SK-N-SH (cell line): ENCODE results near the gene AGT. TPM values are rescaled to one million over a fixed set of nuclear protein-coding genes. Genes with fewer than 3 reads are reported as not detected.

Experiments
- CTCF ChIA-PET: fragments of 300-600, 350-600 bp; formaldehyde crosslinking; extraction: SDS; loops from one replicate; lab custom pipeline; 2021; lab: Yijun Ruan, JAX
- POLR2A ChIA-PET: fragments of 350-600 bp; sonication (Branson Sonifier 250); formaldehyde crosslinking; extraction: SDS; loops from one replicate; lab custom pipeline; 2020; ENCODE audit warnings: antibody characterized with exemption, inconsistent platforms; lab: Yijun Ruan, JAX
- DNase-seq: peaks from one replicate; pipeline ENCODE4 v3.0.0; 2012
- H2AFZ ChIP-seq: fragments of 200-600 bp; sonication (generic); 2 replicates; pipeline ENCODE4 v1.8.1; 2016; ENCODE audit warnings: antibody characterized with exemption, mild to moderate bottlenecking, low read depth
- H3F3A ChIP-seq: fragments of 200-600 bp; sonication (generic); replicated peaks from 2 replicates; pipeline ENCODE3; 2016; ENCODE audit warnings: antibody characterized with exemption, mild to moderate bottlenecking; ENCODE audit not compliant: insufficient read depth
- H3K27ac ChIP-seq, 2 experiments: fragments of 200-500 bp in 1 of 2; fragments of 200-600 bp in 1 of 2; sonication (Bioruptor generic) in 1 of 2; sonication (generic), shearing (Covaris generic) in 1 of 2; 2 replicates each; pipeline versions ENCODE4 v1.5.1 to v1.6.1; 2014 to 2016; ENCODE audit warnings: low read depth in 2 of 2, inconsistent platforms in 1 of 2, low read length in 1 of 2, mild to moderate bottlenecking in 1 of 2, mixed read lengths in 1 of 2
- H3K27me3 ChIP-seq: fragments of 200-600 bp; sonication (generic), shearing (Covaris generic); 2 replicates; pipeline ENCODE4 v1.6.1; 2016; ENCODE audit warnings: mixed run types; ENCODE audit not compliant: insufficient read depth
- H3K36me3 ChIP-seq, 2 experiments: fragments of 200-500 bp in 1 of 2; fragments of 200-600 bp in 1 of 2; sonication (Bioruptor generic) in 1 of 2; sonication (generic) in 1 of 2; replicated peaks in 1 of 2; 2 replicates each; pipeline versions ENCODE3 to v1.5.1; 2014 to 2016; ENCODE audit warnings: low read length in 1 of 2, mild to moderate bottlenecking in 1 of 2; ENCODE audit not compliant: insufficient read depth in 2 of 2, control insufficient read depth in 1 of 2
- H3K4me1 ChIP-seq, 2 experiments: fragments of 200-500 bp in 1 of 2; fragments of 200-600 bp in 1 of 2; sonication (Bioruptor generic) in 1 of 2; sonication (generic), shearing (Covaris generic) in 1 of 2; 2 replicates each; pipeline versions ENCODE4 v1.5.1 to v1.6.1; 2014 to 2016; ENCODE audit warnings: low read depth in 1 of 2, low read length in 1 of 2, mixed run types in 1 of 2; ENCODE audit not compliant: insufficient read depth in 2 of 2, control insufficient read depth in 1 of 2
- H3K4me2 ChIP-seq: fragments of 200-600 bp; sonication (generic), shearing (Covaris generic); 2 replicates; pipeline ENCODE4 v1.6.1; 2017; ENCODE audit warnings: mixed run types
- H3K4me3 ChIP-seq, 2 experiments: fragments of 200-500 bp in 1 of 2; fragments of 200-600 bp in 1 of 2; sonication (Bioruptor generic) in 1 of 2; sonication (generic), shearing (Covaris generic) in 1 of 2; 2 replicates each; pipeline versions ENCODE4 v1.5.1 to v1.8.1; 2014 to 2016; ENCODE audit warnings: low read depth in 2 of 2, inconsistent platforms in 1 of 2, low read length in 1 of 2, mild to moderate bottlenecking in 1 of 2, mixed read lengths in 1 of 2, moderate library complexity in 1 of 2
- H3K79me2 ChIP-seq: fragments of 200-600 bp; sonication (generic); 2 replicates; pipeline ENCODE4 v1.8.1; 2017; ENCODE audit warnings: mild to moderate bottlenecking; ENCODE audit not compliant: insufficient read depth
- H3K9ac ChIP-seq: fragments of 200-600 bp; sonication (generic); 2 replicates; pipeline ENCODE4 v1.6.1; 2017; ENCODE audit warnings: mixed run types
- H3K9me2 ChIP-seq: fragments of 200-600 bp; sonication (generic); 2 replicates; pipeline ENCODE4 v1.6.1; 2017; ENCODE audit warnings: mixed run types
- H3K9me3 ChIP-seq: fragments of 200-600 bp; sonication (generic); 2 replicates; pipeline ENCODE4 v1.6.1; 2017; ENCODE audit warnings: mixed run types, mild to moderate bottlenecking, moderate library complexity
- H4K20me1 ChIP-seq: fragments of 200-600 bp; sonication (generic); 2 replicates; pipeline ENCODE4 v1.6.1; 2017; ENCODE audit warnings: mild to moderate bottlenecking, mixed run types; ENCODE audit not compliant: insufficient read depth
- FOXM1 ChIP-seq: IDR thresholded peaks from 2 replicates; pipeline ENCODE4 v1.4.0; 2012; ENCODE audit warnings: low read depth, mild to moderate bottlenecking
- MEF2A ChIP-seq: IDR thresholded peaks from 2 replicates; pipeline ENCODE4 v1.4.0; 2012; ENCODE audit warnings: low read depth, borderline replicate concordance
- NFIC ChIP-seq: IDR thresholded peaks from 2 replicates; pipeline ENCODE4 v1.4.0; 2012; ENCODE audit warnings: borderline replicate concordance
- POLR2AphosphoS5 ChIP-seq: IDR thresholded peaks from 2 replicates; pipeline ENCODE4 v1.6.1; 2012; ENCODE audit warnings: low read depth, low read length
- TCF12 ChIP-seq: IDR thresholded peaks from 2 replicates; pipeline ENCODE4 v1.4.0; 2012
- TEAD4 ChIP-seq: IDR thresholded peaks from 2 replicates; pipeline ENCODE4 v1.4.0; 2012; ENCODE audit warnings: mild to moderate bottlenecking, borderline replicate concordance; ENCODE audit not compliant: insufficient read depth
- WGBS: methylation state at CpG from one replicate; pipeline ENCODE4 v1.1.6; 2017; ENCODE audit warnings: low lambda C conversion rate; 5-methylcytosine and 5-hydroxymethylcytosine counted together
- polyA plus RNA-seq, 3 experiments: library from polyadenylated mRNA; depleted of rRNA; stranded (reverse); fragments of >200 nt; gene quantifications; 2 replicates each; pipeline ENCODE4 v1.2.3, GENCODE V29; 2012
- TF ChIP-seq, protein P1 (sequence below): IDR thresholded peaks from 2 replicates; pipeline ENCODE4; 2012

AGT gene
- polyA plus RNA-seq (2012; rRNA removed): 0.39 and 0.41 TPM in 2 replicates
- polyA plus RNA-seq (2012; cell fraction: cytosol; rRNA removed): 0.17 and 0.18 TPM in 2 replicates
- polyA plus RNA-seq (2012; cell fraction: nucleus; rRNA removed): 0.67 and 0.83 TPM in 2 replicates

DNA sequence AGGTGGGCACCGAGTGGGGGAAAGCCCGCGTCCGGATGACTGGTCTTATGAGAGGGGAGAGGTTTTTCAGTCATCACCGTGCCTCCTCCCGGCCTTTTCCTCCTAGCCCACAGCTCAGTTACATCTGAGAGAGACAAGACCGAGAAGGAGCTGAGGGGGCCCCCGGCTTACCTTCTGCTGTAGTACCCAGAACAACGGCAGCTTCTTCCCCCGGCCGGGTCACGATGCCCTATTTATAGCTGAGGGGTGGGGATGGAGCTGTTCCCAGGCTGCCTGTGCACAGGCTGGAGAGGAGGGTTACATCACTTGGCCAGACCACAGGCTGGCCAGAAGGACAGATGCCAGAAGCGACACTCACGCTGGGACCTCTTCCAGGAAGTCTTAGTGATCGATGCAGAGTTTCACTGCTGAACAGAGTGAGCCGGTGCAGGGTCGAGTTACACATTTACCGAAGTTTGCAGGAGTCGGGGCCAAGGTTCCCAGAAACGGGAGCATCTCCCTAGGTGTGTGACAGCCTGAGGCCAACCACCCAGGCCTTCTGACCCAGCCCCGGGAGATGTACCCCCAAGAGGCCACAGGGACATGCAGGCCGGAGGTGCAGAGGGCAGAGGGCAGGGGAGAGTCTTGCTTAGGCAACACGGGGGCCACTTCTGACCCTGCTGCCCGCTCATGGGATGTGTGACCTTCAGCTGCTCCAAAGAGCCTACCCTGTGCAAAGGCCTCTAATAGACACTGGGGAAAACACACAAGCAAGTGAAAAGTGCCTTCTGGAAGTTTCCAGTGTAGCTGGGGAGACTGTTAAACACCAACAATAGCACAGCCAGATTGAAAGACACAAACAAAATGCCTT, at the start of gene AGT:
Gene AGT, minus strand, starts transcription at position 208 of the 850 bp plus-strand sequence. CDS start 3,299 bp downstream, outside the sequence.
- H3K9me2 ChIP-seq: no peaks in the 10 kb centered on the region
- no peak within 1 kb of the TSS for H3K27ac ChIP-seq
- H4K20me1 ChIP-seq: no peaks in the 10 kb centered on the region
- ChIA-PET CTCF (no interaction called here), POLR2A (no interaction called here)
- H3K9ac ChIP-seq: no peak within 1 kb of the TSS
- H3K4me3 ChIP-seq: no peak within 1 kb of the TSS
- no peak within 1 kb of the TSS for H2AFZ ChIP-seq
- no peak for DNase-seq
- peak; percentile 25; the same call in 1 of the 2 replicates for TF ChIP-seq NFIC
- TF ChIP-seq TEAD4: no peak
- TF ChIP-seq, protein P1, sequence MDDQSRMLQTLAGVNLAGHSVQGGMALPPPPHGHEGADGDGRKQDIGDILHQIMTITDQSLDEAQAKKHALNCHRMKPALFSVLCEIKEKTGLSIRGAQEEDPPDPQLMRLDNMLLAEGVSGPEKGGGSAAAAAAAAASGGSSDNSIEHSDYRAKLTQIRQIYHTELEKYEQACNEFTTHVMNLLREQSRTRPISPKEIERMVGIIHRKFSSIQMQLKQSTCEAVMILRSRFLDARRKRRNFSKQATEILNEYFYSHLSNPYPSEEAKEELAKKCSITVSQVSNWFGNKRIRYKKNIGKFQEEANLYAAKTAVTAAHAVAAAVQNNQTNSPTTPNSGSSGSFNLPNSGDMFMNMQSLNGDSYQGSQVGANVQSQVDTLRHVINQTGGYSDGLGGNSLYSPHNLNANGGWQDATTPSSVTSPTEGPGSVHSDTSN: 0 out of 2 replicates have a peak, but pooled peaks have one; percentile 11
- no peak; the same call in 1 of the 2 replicates for TF ChIP-seq TCF12
- no peak for TF ChIP-seq FOXM1
- no peak for TF ChIP-seq MEF2A
- H3K4me2 ChIP-seq: no peak within 1 kb of the TSS
- no peaks in the 10 kb centered on the region for H3F3A ChIP-seq
- WGBS: 55% methylated on average over 11 of the region's 24 CpGs
- no peaks in the 10 kb centered on the region for H3K27me3 ChIP-seq
- peaks cover 0 to 10% of the 10 kb centered on the region in 2 experiments; a peak in 1 of 4 replicates for H3K4me1 ChIP-seq
- H3K79me2 ChIP-seq: no peaks in the 10 kb centered on the region
- no peaks in the 10 kb centered on the region for H3K9me3 ChIP-seq
- no peaks in the 10 kb centered on the region for H3K36me3 ChIP-seq

DNA sequence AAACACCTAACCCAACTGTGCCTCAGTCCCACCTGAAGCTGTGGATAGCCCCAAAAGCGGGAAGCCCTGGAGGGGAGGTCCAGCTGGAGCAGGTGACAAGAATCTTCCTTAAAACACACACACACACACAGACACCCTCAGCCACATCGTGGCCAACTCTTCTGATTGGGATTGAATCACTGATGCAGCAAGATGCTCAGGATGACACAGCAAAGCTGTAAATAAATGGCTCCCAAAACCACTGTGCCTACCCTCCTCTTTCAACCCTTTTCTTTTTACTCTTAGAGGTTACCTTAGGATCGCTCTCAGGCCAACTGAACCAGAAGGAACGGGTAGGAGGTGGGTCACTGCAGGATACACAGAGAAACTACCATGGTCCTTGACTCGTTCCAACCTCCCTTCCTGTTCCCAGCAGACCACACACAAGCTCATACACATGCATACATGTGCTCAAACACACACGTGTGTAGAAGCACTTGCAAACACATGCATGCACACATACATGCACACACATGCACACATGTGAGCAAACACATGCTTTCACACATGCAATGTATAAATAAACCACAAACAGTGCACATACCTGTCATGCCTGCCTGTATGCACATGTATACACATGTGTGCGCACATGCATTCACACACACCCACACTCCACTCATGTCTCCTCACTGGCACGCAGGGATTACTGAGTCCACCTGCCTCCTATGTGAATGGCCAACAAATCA, 47.7 kb upstream of the AGT start:
- ChIA-PET CTCF (interaction anchor here (0.5 to 2.2 kb wide), 4 partner anchors 10 to 119 kb away, joined by 3 to 9 read pairs (median 4); partner anchors contain the start of gene COG2), POLR2A (no interaction called here)
- Histone ChIP-seq H3K79me2 (no peaks in the 10 kb centered on the region), H3K27me3 (peaks cover 14% of the 10 kb centered on the region; the same call in 1 of the 2 replicates), H3K9ac (no peak overlapping the region), H3K4me2 (no peak overlapping the region)
- no peak for TF ChIP-seq POLR2AphosphoS5
- TF ChIP-seq, protein P1: no peak
- TF ChIP-seq, all 33 proteins: peak for 0
- no peak overlapping the region for H2AFZ ChIP-seq
- whole genome bisulfite sequencing: 50% methylated on average over 7 of the region's 8 CpGs
- H4K20me1 ChIP-seq: no peaks in the 10 kb centered on the region
- no peak overlapping the region for H3K27ac ChIP-seq
- H3K4me1 ChIP-seq: peaks cover 0 to 30% of the 10 kb centered on the region in 2 experiments; a peak in 1 of 4 replicates
- H3K4me3 ChIP-seq: no peak overlapping the region
- no peaks in the 10 kb centered on the region for H3K9me2 ChIP-seq
- no peaks in the 10 kb centered on the region for H3K9me3 ChIP-seq
- H3F3A ChIP-seq: no peaks in the 10 kb centered on the region
- H3K36me3 ChIP-seq: no peaks in the 10 kb centered on the region
- DNase-seq: no peak
